Right lung (tissue), 5 donors: Measurements from ENCODE around the gene NCBP2L. TPM values are rescaled to one million over a fixed set of nuclear protein-coding genes. Genes with fewer than 3 reads are reported as not detected.
"Not testable (repeated sequence)": the region's sequence is repeated elsewhere in the genome, so short reads cannot be mapped to it uniquely, and the experiment has no call there.

ENCODE experiments used
- DNase-seq, 2 donors: peaks; one replicate each; pipeline ENCODE4 v3.0.0-alpha.2; 2013
- polyA plus RNA-seq, 5 donors: library from polyadenylated mRNA; unstranded; fragments of 120-200 nt; gene quantifications; one replicate each; pipeline versions ENCODE4 v1.2.1 to v1.2.3, GENCODE V29; 2013; ENCODE audit warnings: inconsistent platforms in 1 of 5, low replicate concordance in 1 of 5; ENCODE audit not compliant: insufficient read length in 5 of 5, insufficient read depth in 1 of 5

NCBP2L gene
- polyA plus RNA-seq, 5 donors, result 0.09 to 0.51 (median 0.14) TPM

DNA sequence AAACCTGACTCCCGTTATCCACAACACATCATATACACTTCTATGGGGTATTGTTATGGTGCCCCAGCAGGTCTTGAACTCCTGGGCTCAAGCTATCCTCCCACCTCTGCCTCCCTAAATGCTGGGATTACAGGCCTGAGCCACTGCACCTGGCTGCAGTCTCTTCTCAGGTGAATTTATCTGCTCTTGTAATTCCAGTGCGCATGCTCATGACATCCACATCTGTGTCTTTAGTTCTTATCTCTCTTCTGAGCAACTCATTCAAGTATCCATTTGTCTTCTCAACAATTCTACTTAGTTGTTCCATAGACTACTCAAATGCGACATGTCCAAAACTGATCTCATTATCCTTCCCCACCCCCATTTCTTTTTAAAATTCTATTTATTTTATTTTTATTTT, 27.6 kb downstream of the NCBP2L start:
- DNase-seq, result no peak

DNA sequence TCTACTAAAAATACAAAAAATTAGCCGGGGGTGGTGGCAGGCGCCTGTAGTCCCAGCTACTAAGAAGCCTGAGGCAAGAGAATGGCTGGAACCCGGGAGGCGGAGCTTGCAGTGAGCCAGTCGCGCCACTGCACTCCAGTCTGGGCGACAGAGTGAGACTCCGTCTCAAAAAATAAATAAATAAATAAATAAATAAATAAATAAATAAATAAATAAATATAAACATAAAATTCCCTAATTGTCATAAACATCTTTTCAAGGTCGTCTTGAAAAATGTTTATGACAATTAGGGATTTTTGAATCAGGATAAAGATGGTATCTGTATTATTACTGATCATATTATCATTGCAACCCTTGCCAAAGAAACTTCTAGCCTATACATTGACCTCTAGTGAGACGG, 32.5 kb downstream of the NCBP2L start:
- DNase-seq, result not testable (repeated sequence)

DNA sequence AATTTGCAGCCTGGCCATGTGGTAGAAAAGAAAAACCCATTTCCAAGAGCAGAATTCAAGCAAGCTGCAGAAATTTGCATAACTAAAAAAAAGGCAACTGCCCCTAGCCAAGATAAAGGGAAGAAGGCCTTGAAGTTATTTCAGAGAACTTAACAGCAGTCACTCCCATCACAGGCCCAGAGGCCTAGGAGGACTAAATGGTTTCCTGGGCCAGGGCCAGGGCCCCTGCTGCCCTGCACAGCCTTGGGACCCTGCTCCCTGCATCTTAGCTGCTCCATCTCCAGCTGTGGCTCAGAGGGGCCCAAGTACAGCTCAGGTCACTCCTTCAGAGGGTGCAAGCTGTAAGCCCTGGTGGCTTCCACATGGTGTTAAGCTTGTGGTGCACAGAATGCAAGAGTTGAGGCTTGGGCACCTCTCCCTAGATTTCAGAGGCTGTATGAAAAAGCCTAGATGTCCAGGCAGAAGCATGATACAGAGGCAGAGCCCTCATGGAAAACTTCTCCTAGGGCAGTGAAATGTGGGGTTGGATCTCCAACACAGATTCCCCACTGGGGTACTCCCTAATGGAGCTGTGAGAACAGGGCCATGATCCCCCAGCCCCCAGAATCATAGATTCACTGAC, 41.5 kb downstream of the NCBP2L start:
- DNase-seq, result no peak

DNA sequence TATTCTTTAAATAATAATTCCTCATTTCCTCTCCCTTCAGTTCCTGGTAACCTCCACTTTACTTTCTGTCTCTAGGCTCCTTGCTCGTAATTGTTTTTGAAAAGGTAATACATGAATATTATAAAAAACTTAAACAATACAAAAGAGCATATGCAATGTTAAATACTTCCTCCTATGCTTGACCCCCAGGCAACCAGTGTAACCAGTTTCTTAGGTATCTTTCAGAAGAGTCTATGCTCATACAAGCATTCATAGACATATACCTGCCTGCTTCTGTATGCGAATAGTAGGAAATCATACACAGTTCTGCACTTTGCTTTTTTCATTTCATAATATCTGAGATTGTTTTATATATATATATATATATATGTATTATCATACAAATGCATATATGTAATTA, 45.5 kb downstream of the NCBP2L start:
- no peak for DNase-seq

DNA sequence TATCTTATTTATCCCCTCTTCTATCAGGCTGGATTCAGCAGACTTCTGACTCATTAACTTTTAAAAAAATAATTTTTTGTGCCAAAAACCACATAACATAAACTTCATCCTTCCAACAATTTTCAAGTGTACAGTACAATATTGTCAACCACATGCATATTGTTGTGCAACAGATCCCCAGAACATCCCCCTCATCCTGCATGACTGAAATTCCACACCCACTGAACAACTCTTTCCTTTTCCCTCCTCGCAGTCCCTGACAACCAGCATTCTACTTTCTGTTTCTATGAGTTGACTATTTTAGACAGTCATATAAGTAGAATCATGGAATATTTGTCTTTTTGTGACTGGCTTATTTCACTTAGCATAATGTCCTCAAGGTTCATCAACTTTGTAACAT, 45.9 kb downstream of the NCBP2L start:
- peak; percentile 30 to 41 for DNase-seq

DNA sequence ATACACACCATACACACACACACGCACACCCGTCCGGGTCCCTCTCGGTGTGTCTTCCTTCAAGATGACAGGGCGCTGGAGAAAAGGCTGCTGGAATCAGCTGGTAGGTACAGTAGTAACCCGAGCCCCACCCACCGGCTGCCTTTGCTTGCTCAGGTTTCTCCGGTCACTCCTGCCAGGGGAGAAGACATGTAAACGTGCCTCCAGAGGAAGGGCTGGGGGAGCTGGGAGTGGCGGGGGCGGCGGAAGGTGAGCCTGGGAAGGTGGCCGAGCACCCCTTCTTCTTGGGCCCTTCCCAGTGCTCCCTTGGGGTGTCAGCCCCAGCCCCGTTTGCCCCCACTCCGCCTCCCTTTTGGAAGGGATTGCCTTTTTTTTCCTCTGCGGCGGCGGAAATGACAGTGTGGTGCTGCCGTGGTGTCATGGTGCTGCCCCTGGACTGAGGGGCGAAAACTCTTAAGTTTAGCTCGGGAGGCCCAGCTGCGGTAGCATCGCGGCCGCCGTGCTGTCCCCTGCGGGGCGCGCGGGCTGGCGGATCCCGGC, 48.2 kb downstream of the NCBP2L start, which contains the start of gene MID2:
MID2 (plus strand) TSS at position 169 of the 540 bp plus-strand sequence. CDS start 561 bp downstream, outside the sequence.
- peak; percentile 39 to 40 for DNase-seq

DNA sequence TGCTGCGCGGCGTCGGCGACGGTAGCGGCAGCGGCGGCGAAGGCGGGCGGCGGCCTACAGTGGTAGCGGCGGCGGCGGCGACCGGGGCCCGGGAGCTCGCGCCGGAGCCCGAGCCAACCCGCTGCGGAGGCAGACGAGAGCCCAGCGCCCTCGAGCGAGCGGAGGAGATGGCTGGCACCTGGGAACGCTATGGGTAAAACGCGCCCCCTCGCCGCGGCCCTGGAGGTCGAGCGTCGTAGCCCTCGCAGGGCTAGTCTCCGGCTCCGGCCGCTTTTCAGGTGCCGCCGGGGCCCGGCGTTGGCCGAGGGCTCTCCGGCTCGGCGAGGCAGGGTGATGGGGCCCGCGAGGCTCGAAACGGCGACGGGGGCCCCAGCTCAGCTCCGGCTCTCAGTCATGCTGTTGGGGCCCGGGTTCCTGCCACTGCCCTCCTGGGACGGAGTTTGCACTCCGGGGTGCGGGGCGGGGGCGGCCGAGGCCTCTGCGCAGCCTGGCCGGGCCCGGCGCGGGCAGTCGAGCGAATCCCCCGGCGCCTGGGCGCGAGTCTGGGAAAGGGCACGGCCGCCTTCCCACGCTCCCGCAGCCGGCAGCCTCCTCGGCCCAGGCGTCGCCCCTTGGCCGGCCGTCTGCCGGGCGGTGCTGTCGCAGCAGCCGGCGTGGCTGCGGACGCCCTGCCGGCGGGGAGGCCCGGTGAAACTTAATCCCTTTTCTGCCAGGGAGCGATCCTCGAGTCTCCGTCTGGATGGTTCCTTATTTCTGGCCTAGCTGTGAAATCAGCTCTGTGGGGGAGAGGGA, 48.9 kb downstream of the NCBP2L start:
- peak; percentile 49 to 51 for DNase-seq

DNA sequence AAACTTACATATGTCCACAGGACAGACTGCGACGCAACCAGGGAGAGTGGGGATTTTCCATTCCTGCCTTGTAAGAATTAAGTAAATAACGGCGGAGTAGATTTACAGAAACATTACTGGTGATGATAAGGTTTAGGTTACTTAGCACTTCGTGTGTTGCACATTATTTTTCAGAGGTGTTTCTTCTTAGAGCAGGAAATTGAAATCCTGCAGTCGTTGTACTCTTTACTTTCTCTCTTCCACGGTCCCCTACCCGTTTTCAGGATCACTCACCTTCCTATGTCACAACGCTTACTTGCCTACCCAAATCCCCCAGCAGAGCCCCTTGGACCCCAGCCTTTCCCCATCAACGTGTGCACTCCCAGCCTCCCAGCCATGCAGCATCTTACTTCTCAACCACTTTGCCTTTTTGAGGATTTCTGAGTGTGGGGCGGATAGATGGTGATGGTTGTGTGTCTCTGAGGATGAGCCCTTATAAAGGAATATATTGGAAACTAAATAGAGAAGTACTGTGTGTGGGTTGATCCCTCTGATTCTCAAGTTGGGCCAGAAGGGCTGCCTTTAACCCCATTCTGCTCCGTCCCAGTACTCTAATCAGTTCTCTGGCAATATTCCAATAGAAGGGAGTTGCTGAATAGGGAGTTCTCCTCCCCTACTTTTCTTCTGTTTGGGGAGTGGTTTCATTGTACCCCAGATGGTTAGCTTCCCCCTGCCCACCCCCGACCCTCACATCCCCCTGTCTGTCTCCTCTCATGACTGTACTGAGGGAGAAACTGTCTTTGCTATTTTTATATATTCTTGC, 49.7 kb downstream of the NCBP2L start:
- DNase-seq, result no peak

DNA sequence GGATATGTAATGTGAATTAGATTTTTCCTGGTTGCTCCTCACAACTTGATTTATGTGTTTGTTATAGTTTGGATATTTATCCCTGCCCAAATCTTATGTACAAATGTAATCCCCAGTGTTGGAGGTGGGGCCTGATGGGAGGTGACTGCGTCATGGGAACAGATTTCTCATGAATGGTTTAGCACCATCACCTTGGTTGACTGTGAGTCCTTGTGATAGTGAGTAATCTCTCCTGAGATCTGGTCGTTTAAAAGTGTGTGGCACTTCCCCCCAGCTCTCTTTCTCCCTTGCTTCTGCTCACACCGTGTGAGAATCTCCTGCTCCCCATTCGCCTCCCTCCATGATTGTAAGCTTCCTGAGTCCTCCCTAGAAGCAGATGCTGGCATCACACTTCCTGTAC, 50.3 kb downstream of the NCBP2L start:
- no peak for DNase-seq

DNA sequence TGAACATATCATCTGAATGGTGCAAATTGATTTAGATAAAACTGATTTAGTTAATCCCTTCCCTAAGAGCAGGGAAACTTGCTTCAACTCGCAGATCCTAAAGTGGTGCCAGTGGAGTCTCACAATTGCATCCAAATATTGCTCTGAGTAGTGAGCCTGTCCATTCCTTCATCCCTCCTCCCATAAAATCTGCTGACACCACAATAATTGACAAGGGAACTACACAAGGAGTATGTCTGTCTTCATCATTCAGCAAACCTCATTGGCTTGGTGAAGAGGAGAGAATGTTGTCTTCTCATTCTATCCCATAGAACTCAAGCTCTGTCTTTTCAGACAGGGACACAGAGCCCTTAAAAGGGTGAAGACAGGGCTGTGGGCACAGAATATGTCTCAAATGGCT, 52.3 kb downstream of the NCBP2L start:
- no peak for DNase-seq

DNA sequence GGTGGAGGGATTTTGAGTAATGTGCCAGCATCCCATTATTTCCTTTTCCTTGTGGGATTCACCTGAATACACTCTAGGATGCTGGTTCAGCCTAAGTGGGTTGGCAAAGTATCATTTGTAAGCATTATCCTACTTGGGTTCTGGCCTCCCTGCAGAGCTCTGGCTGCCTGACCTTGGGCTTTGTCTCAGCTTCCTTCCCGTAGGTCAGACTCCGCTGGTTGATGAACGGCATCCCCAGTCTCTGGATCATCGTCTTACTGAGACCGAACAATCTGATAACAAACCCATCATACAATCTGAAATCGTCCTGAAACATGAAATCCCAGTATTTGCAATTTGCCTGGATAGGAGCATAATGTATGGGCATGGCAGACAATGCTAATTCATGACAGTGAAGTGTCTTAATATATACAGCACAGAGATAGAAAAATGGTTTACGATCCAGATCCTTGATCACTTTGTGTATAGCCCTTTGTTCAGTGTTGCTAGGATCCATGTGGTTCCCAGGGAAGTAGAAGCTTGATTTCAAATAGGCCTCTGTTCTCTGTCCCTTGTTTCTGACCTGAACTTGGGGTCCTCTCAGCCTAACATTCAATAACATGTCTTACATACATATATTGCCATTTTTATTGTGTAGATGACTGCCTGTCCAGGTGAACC, 53.7 kb downstream of the NCBP2L start:
- DNase-seq, result no peak

DNA sequence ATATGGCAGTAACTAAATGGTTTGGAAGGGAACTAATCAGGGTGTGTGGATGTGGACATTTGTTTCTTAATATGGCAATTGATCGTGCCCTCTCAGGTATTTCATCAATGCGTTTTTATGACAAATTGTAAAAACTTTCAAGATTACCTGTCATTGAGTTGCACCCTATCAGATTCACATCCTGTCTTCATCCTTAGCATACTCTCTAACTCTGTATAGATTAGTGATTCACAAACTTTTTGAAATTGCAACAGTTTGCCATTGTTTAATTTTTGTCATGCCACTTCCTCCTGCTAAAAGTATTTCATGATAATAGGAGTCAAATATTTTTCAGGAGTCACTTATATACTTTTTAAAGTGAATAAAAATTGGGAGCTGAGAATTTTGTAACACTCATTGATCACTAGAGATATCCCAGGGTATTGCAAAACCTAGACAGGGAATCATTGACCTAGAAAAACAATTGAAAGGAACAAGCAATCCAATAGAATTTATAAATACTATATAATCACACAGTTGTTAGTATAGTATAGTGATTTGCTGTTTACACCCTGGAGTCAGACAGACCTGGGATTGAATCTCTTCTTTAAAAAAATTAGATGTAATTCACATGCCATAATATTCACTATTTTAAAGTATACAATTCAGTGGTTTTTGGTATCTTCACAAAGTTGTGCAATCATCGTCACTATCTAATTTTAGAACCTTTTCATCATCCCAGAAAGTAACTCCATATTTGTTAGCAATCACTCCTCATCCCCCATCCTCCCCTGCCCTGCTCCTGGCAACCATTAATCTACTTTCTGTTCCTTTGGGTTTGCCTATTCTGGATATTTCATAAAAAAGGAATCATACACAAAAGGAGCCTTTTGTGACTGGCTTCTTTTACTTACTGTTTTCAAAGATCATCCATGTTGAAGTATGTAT, 57.0 kb downstream of the NCBP2L start:
- DNase-seq, result no peak

DNA sequence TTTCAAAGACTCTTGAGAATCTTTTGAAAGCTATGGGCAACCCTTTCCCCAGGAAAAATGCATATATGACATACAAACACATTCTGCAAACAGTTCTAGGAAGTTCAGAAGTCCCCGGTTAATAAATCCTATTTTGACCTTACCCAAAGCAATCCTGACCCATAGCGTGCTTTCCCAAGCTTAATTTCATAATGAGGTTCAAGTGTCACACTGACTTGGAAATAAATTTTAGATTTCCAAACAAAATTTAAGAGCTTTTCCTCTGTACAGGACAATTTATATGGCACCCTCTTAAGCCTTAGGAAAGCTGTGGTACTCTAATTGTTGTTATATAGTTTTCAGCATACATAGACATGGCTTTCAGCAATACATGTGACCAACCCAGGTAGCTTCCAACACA, 59.4 kb downstream of the NCBP2L start:
- no peak for DNase-seq

DNA sequence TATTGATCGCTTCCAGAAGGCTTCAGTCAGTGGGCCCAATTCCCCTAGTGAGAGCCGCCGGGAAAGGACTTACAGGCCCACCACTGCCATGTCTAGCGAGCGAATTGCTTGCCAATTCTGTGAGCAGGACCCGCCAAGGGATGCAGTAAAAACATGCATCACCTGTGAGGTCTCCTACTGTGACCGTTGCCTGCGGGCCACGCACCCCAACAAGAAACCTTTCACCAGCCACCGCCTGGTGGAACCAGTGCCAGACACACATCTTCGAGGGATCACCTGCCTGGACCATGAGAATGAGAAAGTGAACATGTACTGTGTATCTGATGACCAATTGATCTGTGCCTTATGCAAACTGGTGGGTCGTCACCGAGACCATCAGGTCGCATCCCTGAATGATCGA, 63.4 kb downstream of the NCBP2L start:
- DNase-seq, result no peak

DNA sequence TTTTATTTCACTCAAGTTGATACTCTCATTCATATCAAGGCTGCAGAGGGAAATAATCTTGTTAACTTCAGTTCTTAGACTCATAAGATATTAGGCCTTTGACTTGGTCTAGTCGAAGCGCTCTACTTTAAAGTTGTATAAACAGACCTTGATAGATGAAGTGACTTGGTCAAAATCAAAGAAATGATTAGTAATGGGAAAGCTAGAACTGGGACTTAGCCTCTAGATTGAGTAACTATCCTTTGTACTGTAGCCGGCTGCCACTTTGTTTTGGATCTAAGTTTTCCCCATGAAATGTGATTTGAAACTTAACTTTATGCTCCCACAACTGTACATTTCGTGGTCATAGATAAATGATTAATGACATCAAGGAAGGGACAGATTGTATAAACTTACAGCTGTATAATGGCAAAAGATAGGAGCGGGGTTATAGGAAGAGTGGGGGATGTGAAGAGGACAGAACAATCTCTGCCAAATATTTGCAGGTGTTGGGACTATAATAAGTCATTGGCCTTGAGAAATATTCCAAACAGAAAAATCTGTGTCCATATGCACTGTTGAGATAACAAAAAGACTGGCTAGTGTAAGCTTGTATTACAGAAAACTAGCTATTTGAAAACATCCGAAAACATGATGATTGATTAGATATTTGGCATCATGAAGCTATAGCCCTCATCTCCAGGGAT, 65.3 kb downstream of the NCBP2L start:
- DNase-seq, result no peak

Other genes with a start within 250 kb of the NCBP2L start
- 10 to 100 TPM; 41.4 to 45.2 (median 44.0) TPM for gene PRPS1, start 149.2 kb upstream of the NCBP2L start, polyA plus RNA-seq
- 100 to 1,000 TPM; 120 to 130 (median 130) TPM for gene TSC22D3, start 1.9 kb upstream of the NCBP2L start, polyA plus RNA-seq
- gene MID2, start 48.1 kb downstream of the NCBP2L start, polyA plus RNA-seq, result 10 to 100 TPM; 13.5 to 21.8 (median 20.2) TPM
- not detected for gene TEX13B, start 204.6 kb downstream of the NCBP2L start, polyA plus RNA-seq